ENCODE measurements around the gene LHX4.

The LHX4 gene

GRCh38 chr1:180243517-180244221 is 13.6 kb downstream of the LHX4 start:
- TF ChIP-seq PPARA (CRISPR knock-in tag; IDR thresholded peaks at IDR 0.05; ENCODE audit: borderline replicate concordance) = no peak
- TF ChIP-seq, protein P1, sequence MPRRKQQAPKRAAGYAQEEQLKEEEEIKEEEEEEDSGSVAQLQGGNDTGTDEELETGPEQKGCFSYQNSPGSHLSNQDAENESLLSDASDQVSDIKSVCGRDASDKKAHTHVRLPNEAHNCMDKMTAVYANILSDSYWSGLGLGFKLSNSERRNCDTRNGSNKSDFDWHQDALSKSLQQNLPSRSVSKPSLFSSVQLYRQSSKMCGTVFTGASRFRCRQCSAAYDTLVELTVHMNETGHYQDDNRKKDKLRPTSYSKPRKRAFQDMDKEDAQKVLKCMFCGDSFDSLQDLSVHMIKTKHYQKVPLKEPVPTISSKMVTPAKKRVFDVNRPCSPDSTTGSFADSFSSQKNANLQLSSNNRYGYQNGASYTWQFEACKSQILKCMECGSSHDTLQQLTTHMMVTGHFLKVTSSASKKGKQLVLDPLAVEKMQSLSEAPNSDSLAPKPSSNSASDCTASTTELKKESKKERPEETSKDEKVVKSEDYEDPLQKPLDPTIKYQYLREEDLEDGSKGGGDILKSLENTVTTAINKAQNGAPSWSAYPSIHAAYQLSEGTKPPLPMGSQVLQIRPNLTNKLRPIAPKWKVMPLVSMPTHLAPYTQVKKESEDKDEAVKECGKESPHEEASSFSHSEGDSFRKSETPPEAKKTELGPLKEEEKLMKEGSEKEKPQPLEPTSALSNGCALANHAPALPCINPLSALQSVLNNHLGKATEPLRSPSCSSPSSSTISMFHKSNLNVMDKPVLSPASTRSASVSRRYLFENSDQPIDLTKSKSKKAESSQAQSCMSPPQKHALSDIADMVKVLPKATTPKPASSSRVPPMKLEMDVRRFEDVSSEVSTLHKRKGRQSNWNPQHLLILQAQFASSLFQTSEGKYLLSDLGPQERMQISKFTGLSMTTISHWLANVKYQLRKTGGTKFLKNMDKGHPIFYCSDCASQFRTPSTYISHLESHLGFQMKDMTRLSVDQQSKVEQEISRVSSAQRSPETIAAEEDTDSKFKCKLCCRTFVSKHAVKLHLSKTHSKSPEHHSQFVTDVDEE (CRISPR knock-in tag; IDR thresholded peaks at IDR 0.05) = no peak
- TF ChIP-seq CSDC2 (CRISPR knock-in tag; IDR thresholded peaks at IDR 0.05) = no peak
- TF ChIP-seq, protein P2, sequence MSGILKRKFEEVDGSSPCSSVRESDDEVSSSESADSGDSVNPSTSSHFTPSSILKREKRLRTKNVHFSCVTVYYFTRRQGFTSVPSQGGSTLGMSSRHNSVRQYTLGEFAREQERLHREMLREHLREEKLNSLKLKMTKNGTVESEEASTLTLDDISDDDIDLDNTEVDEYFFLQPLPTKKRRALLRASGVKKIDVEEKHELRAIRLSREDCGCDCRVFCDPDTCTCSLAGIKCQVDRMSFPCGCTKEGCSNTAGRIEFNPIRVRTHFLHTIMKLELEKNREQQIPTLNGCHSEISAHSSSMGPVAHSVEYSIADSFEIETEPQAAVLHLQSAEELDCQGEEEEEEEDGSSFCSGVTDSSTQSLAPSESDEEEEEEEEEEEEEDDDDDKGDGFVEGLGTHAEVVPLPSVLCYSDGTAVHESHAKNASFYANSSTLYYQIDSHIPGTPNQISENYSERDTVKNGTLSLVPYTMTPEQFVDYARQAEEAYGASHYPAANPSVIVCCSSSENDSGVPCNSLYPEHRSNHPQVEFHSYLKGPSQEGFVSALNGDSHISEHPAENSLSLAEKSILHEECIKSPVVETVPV (CRISPR knock-in tag; IDR thresholded peaks at IDR 0.05) = no peak
- no peak for TF ChIP-seq ZC3H10 (CRISPR knock-in tag; IDR thresholded peaks at IDR 0.05)
- TF ChIP-seq, protein P3, sequence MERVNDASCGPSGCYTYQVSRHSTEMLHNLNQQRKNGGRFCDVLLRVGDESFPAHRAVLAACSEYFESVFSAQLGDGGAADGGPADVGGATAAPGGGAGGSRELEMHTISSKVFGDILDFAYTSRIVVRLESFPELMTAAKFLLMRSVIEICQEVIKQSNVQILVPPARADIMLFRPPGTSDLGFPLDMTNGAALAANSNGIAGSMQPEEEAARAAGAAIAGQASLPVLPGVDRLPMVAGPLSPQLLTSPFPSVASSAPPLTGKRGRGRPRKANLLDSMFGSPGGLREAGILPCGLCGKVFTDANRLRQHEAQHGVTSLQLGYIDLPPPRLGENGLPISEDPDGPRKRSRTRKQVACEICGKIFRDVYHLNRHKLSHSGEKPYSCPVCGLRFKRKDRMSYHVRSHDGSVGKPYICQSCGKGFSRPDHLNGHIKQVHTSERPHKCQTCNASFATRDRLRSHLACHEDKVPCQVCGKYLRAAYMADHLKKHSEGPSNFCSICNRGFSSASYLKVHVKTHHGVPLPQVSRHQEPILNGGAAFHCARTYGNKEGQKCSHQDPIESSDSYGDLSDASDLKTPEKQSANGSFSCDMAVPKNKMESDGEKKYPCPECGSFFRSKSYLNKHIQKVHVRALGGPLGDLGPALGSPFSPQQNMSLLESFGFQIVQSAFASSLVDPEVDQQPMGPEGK (CRISPR knock-in tag; IDR thresholded peaks at IDR 0.05; ENCODE audit: borderline replicate concordance) = no peak
- TF ChIP-seq ZNF565 (CRISPR knock-in tag; conservative IDR thresholded peaks at IDR 0.05; ENCODE audit: low read depth) = no peak
- TF ChIP-seq OSR1 (CRISPR knock-in tag; IDR thresholded peaks at IDR 0.05) = no peak
- TF ChIP-seq GLIS3 (CRISPR knock-in tag; IDR thresholded peaks at IDR 0.05) = no peak
- TF ChIP-seq TOX (CRISPR knock-in tag; IDR thresholded peaks at IDR 0.05; ENCODE audit: borderline replicate concordance) = no peak
- no peak for TF ChIP-seq ISL1 (CRISPR knock-in tag; IDR thresholded peaks at IDR 0.05)
- no peak for TF ChIP-seq SNAI2 (CRISPR knock-in tag; IDR thresholded peaks at IDR 0.05)
- TF ChIP-seq, protein P4, sequence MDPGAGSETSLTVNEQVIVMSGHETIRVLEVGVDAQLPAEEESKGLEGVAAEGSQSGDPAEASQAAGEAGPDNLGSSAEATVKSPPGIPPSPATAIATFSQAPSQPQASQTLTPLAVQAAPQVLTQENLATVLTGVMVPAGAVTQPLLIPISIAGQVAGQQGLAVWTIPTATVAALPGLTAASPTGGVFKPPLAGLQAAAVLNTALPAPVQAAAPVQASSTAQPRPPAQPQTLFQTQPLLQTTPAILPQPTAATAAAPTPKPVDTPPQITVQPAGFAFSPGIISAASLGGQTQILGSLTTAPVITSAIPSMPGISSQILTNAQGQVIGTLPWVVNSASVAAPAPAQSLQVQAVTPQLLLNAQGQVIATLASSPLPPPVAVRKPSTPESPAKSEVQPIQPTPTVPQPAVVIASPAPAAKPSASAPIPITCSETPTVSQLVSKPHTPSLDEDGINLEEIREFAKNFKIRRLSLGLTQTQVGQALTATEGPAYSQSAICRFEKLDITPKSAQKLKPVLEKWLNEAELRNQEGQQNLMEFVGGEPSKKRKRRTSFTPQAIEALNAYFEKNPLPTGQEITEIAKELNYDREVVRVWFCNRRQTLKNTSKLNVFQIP (CRISPR knock-in tag; IDR thresholded peaks at IDR 0.05; ENCODE audit: borderline replicate concordance, low read depth) = no peak
- no peak for TF ChIP-seq BACH2 (CRISPR knock-in tag; IDR thresholded peaks at IDR 0.05; ENCODE audit: borderline replicate concordance)
- no peak for ATAC-seq

- no peak for TF ChIP-seq CREB5 (CRISPR knock-in tag; IDR thresholded peaks at IDR 0.05; ENCODE audit: low read depth)
- TF ChIP-seq TCF4 (CRISPR knock-in tag; IDR thresholded peaks at IDR 0.05; ENCODE audit: borderline replicate concordance) = no peak
- no peak for TF ChIP-seq BACH2 (CRISPR knock-in tag; IDR thresholded peaks at IDR 0.05; ENCODE audit: borderline replicate concordance)
- no peak for TF ChIP-seq TOX (CRISPR knock-in tag; IDR thresholded peaks at IDR 0.05; ENCODE audit: borderline replicate concordance)
- TF ChIP-seq ZFP3 (CRISPR knock-in tag; IDR thresholded peaks at IDR 0.05) = no peak
- TF ChIP-seq CSDC2 (CRISPR knock-in tag; IDR thresholded peaks at IDR 0.05) = no peak
- TF ChIP-seq SNAI2 (CRISPR knock-in tag; IDR thresholded peaks at IDR 0.05) = no peak
- TF ChIP-seq ZNF70 (CRISPR knock-in tag; IDR thresholded peaks at IDR 0.05) = no peak
- TF ChIP-seq, protein P3 (CRISPR knock-in tag; IDR thresholded peaks at IDR 0.05; ENCODE audit: borderline replicate concordance) = no peak
- no peak for TF ChIP-seq ZNF8 (CRISPR knock-in tag; IDR thresholded peaks at IDR 0.05)
- no peak for TF ChIP-seq ESRRG (CRISPR knock-in tag; IDR thresholded peaks at IDR 0.05)
- TF ChIP-seq, protein P4 (CRISPR knock-in tag; IDR thresholded peaks at IDR 0.05; ENCODE audit: borderline replicate concordance, low read depth) = no peak
- TF ChIP-seq RARB (CRISPR knock-in tag; IDR thresholded peaks at IDR 0.05) = no peak
- no peak for TF ChIP-seq ZC3H10 (CRISPR knock-in tag; IDR thresholded peaks at IDR 0.05)
- no peak for TF ChIP-seq PPARA (CRISPR knock-in tag; IDR thresholded peaks at IDR 0.05; ENCODE audit: borderline replicate concordance)
- TF ChIP-seq ISL1 (CRISPR knock-in tag; IDR thresholded peaks at IDR 0.05) = no peak
- no peak for TF ChIP-seq OSR1 (CRISPR knock-in tag; IDR thresholded peaks at IDR 0.05)
- TF ChIP-seq ARNTL (CRISPR knock-in tag; IDR thresholded peaks at IDR 0.05; ENCODE audit: borderline replicate concordance, low read depth) = no peak
- TF ChIP-seq GLIS3 (CRISPR knock-in tag; IDR thresholded peaks at IDR 0.05) = no peak
- TF ChIP-seq, protein P1 (CRISPR knock-in tag; IDR thresholded peaks at IDR 0.05) = no peak
- ATAC-seq = no peak
Observed at GRCh38 chr1:180244840-180245239, 14.8 kb downstream of the LHX4 start.
